NK-92 (cell line): ENCODE measurements around the gene TTN.
"Not testable (repeated sequence)": the region's sequence is repeated elsewhere in the genome, so short reads cannot be mapped to it uniquely, and the experiment has no call there.

Experiments
- DNase-seq: peaks from one replicate; lab custom pipeline; 2025; ENCODE audit not compliant: unreplicated experiment; lab: John Stamatoyannopoulos, UW

TTN gene

GRCh38 chr2:178542161-178542560, 265.1 kb downstream of the TTN start:
- no peak for DNase-seq

GRCh38 chr2:178536037-178536436, 271.2 kb downstream of the TTN start:
- no peak for DNase-seq

- DNase-seq, result no peak
These were observed 276.1 kb downstream of the TTN start for GRCh38 chr2:178531168-178531567.

- DNase-seq, result no peak
These were observed 276.5 kb downstream of the TTN start for GRCh38 chr2:178530625-178531142.

- DNase-seq, result no peak
These were observed 277.1 kb downstream of the TTN start for GRCh38 chr2:178530131-178530530.

GRCh38 chr2:178529194-178529593, 278.0 kb downstream of the TTN start:
- no peak for DNase-seq

- no peak for DNase-seq
These were observed 278.6 kb downstream of the TTN start for GRCh38 chr2:178528647-178529046.

GRCh38 chr2:178527592-178527991, 279.6 kb downstream of the TTN start:
- no peak for DNase-seq

- no peak for DNase-seq
These were observed 281.0 kb downstream of the TTN start for GRCh38 chr2:178526256-178526655.

GRCh38 chr2:178525460-178525859, 281.8 kb downstream of the TTN start:
- not testable (repeated sequence) for DNase-seq

- DNase-seq, result not testable (repeated sequence)
These were observed 282.2 kb downstream of the TTN start for GRCh38 chr2:178525010-178525409.

GRCh38 chr2:178523596-178524134, 283.6 kb downstream of the TTN start:
- DNase-seq, result no peak

- no peak for DNase-seq
These were observed 284.1 kb downstream of the TTN start for GRCh38 chr2:178522950-178523595.

GRCh38 chr2:178521304-178522150, 285.7 kb downstream of the TTN start:
- no peak for DNase-seq

GRCh38 chr2:178517496-178517895, 289.7 kb downstream of the TTN start:
- no peak for DNase-seq

- no peak for DNase-seq
These were observed 292.6 kb downstream of the TTN start for GRCh38 chr2:178514664-178515063.

- DNase-seq, result no peak
These were observed 293.3 kb downstream of the TTN start for GRCh38 chr2:178513876-178514275.

- DNase-seq, result no peak
These were observed 294.7 kb downstream of the TTN start for GRCh38 chr2:178512484-178512883.

GRCh38 chr2:178510384-178510783, 296.8 kb downstream of the TTN start:
- DNase-seq, result no peak

GRCh38 chr2:178508646-178509045, 298.6 kb downstream of the TTN start:
- DNase-seq, result no peak

- no peak for DNase-seq
These were observed 300.3 kb downstream of the TTN start for GRCh38 chr2:178506949-178507348.

- DNase-seq, result no peak
These were observed 300.7 kb downstream of the TTN start for GRCh38 chr2:178506524-178506923.
